Neural cell (in vitro differentiated cells): ENCODE results near the gene TRAPPC2B.

Experiments
- EP300 ChIP-seq: fragments of 450-650 bp; conservative IDR thresholded peaks from 2 replicates; pipeline ENCODE4 v1.6.1; 2014; ENCODE audit warnings: antibody characterized with exemption, mild to moderate bottlenecking, moderate library complexity; ENCODE audit not compliant: poor library complexity, severe bottlenecking
- EZH2 ChIP-seq: fragments of 200-600, 300-800 bp; shearing (Covaris generic), sonication (generic); IDR thresholded peaks from 2 replicates; pipeline ENCODE4 v1.6.1; 2014; ENCODE audit warnings: antibody characterized with exemption, low read length, borderline replicate concordance, mild to moderate bottlenecking; ENCODE audit not compliant: insufficient read depth, poor library complexity, severe bottlenecking
- TF ChIP-seq, protein P1 (sequence below): IDR thresholded peaks from 2 replicates; pipeline ENCODE4 v1.6.1; 2012; ENCODE audit warnings: borderline replicate concordance
- TF ChIP-seq, protein P2 (sequence below): fragments of 450-650 bp; IDR thresholded peaks from 2 replicates; pipeline ENCODE4 v1.5.1; 2014; ENCODE audit warnings: antibody characterized with exemption, mild to moderate bottlenecking, moderate library complexity; ENCODE audit not compliant: poor library complexity, severe bottlenecking

GRCh38 chr19:57363688-57364181, 384 bp downstream of the TRAPPC2B start:
- TF ChIP-seq, protein P1, sequence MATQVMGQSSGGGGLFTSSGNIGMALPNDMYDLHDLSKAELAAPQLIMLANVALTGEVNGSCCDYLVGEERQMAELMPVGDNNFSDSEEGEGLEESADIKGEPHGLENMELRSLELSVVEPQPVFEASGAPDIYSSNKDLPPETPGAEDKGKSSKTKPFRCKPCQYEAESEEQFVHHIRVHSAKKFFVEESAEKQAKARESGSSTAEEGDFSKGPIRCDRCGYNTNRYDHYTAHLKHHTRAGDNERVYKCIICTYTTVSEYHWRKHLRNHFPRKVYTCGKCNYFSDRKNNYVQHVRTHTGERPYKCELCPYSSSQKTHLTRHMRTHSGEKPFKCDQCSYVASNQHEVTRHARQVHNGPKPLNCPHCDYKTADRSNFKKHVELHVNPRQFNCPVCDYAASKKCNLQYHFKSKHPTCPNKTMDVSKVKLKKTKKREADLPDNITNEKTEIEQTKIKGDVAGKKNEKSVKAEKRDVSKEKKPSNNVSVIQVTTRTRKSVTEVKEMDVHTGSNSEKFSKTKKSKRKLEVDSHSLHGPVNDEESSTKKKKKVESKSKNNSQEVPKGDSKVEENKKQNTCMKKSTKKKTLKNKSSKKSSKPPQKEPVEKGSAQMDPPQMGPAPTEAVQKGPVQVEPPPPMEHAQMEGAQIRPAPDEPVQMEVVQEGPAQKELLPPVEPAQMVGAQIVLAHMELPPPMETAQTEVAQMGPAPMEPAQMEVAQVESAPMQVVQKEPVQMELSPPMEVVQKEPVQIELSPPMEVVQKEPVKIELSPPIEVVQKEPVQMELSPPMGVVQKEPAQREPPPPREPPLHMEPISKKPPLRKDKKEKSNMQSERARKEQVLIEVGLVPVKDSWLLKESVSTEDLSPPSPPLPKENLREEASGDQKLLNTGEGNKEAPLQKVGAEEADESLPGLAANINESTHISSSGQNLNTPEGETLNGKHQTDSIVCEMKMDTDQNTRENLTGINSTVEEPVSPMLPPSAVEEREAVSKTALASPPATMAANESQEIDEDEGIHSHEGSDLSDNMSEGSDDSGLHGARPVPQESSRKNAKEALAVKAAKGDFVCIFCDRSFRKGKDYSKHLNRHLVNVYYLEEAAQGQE = peak; percentile 63
- no peak for TF ChIP-seq EP300
- TF ChIP-seq, protein P2, sequence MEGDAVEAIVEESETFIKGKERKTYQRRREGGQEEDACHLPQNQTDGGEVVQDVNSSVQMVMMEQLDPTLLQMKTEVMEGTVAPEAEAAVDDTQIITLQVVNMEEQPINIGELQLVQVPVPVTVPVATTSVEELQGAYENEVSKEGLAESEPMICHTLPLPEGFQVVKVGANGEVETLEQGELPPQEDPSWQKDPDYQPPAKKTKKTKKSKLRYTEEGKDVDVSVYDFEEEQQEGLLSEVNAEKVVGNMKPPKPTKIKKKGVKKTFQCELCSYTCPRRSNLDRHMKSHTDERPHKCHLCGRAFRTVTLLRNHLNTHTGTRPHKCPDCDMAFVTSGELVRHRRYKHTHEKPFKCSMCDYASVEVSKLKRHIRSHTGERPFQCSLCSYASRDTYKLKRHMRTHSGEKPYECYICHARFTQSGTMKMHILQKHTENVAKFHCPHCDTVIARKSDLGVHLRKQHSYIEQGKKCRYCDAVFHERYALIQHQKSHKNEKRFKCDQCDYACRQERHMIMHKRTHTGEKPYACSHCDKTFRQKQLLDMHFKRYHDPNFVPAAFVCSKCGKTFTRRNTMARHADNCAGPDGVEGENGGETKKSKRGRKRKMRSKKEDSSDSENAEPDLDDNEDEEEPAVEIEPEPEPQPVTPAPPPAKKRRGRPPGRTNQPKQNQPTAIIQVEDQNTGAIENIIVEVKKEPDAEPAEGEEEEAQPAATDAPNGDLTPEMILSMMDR = no peak
- TF ChIP-seq EZH2 = no peak
